ENCODE data around the gene ZFYVE28. TPM values are rescaled to one million over a fixed set of nuclear protein-coding genes. Genes with fewer than 3 reads are reported as not detected.

The ZFYVE28 gene
- total RNA-seq, 2 experiments from 2014 or later: 26.2 to 28.0 TPM

GRCh38 chr4:2402048-2402842 lies 16.2 kb downstream of the ZFYVE28 start:
- DNase-seq: peak in 8 of 14 experiments; percentile 18 to 58 (median 25)
- ATAC-seq (ENCODE audit: poor library complexity): peak; percentile 72
- POLR2A ChIA-PET: interaction anchor here (0.9 to 2.6 kb wide), 7 partner anchors 9 to 141 kb away, joined by 3 to 20 read pairs (median 3); partner anchors contain the start of genes CFAP99, MXD4 and ZFYVE28
- H3K36me3 ChIP-seq (ENCODE audit: insufficient read depth, low read length): no peaks in the 10 kb centered on the region
- H3K4me1 Mint-ChIP-seq (ENCODE audit: low read depth): peaks cover 43% of the 10 kb centered on the region
- intact Hi-C loops (cut with DNase I, micrococcal nuclease): no loop called here
- H3K4me3 Mint-ChIP-seq: peak overlapping the region; percentile 78
- H3K36me3 Mint-ChIP-seq (ENCODE audit: low read depth): no peaks in the 10 kb centered on the region
- H3K4me1 ChIP-seq (ENCODE audit: insufficient read depth, low read length): peaks cover 33% of the 10 kb centered on the region
- H3K4me3 ChIP-seq (ENCODE audit: low read length): peak overlapping the region; percentile 25
- H3K9me3 ChIP-seq (ENCODE audit: control insufficient read depth in 1 of 2, insufficient read depth in 1 of 2, low read length in 2 of 2): peaks cover 0 to 5% of the 10 kb centered on the region in 2 experiments
- TF ChIP-seq, protein P1, sequence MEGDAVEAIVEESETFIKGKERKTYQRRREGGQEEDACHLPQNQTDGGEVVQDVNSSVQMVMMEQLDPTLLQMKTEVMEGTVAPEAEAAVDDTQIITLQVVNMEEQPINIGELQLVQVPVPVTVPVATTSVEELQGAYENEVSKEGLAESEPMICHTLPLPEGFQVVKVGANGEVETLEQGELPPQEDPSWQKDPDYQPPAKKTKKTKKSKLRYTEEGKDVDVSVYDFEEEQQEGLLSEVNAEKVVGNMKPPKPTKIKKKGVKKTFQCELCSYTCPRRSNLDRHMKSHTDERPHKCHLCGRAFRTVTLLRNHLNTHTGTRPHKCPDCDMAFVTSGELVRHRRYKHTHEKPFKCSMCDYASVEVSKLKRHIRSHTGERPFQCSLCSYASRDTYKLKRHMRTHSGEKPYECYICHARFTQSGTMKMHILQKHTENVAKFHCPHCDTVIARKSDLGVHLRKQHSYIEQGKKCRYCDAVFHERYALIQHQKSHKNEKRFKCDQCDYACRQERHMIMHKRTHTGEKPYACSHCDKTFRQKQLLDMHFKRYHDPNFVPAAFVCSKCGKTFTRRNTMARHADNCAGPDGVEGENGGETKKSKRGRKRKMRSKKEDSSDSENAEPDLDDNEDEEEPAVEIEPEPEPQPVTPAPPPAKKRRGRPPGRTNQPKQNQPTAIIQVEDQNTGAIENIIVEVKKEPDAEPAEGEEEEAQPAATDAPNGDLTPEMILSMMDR (IDR thresholded peaks at IDR 0.05): no peak
- H3K9me3 Mint-ChIP-seq: no peaks in the 10 kb centered on the region
- H3K27ac Mint-ChIP-seq: no peak overlapping the region
- CTCF ChIA-PET: interaction anchor here (1.3 to 3.3 kb wide), 3 partner anchors 9 to 17 kb away, joined by 3 to 14 read pairs (median 6); partner anchors contain the start of gene CFAP99
- H3K27me3 Mint-ChIP-seq: no peaks in the 10 kb centered on the region
- H3K27me3 ChIP-seq (ENCODE audit: control insufficient read depth in 1 of 2, insufficient read depth in 2 of 2, low read length in 2 of 2): no peaks in the 10 kb centered on the region
- H3K27ac ChIP-seq (ENCODE audit: low read depth in 1 of 2, low read length in 2 of 2): no peak overlapping the region

GRCh38 chr4:2401610-2401983 lies 16.8 kb downstream of the ZFYVE28 start:
- DNase-seq (no peak), ATAC-seq (ENCODE audit: poor library complexity) (no peak)
- Histone ChIP-seq H3K4me3 (ENCODE audit: low read length) (peak overlapping the region; percentile 25), H3K27ac (ENCODE audit: low read depth in 1 of 2, low read length in 2 of 2) (no peak overlapping the region), H3K27me3 (ENCODE audit: control insufficient read depth in 1 of 2, insufficient read depth in 2 of 2, low read length in 2 of 2) (no peaks in the 10 kb centered on the region), H3K4me1 (ENCODE audit: insufficient read depth, low read length) (peaks cover 33% of the 10 kb centered on the region), H3K36me3 (ENCODE audit: insufficient read depth, low read length) (no peaks in the 10 kb centered on the region), H3K9me3 (ENCODE audit: control insufficient read depth in 1 of 2, insufficient read depth in 1 of 2, low read length in 2 of 2) (peaks cover 0 to 5% of the 10 kb centered on the region in 2 experiments)
- ChIA-PET POLR2A (interaction anchor here (0.9 to 2.6 kb wide), 4 partner anchors 11 to 141 kb away, joined by 3 to 20 read pairs (median 7); partner anchors contain the start of genes CFAP99, MXD4 and ZFYVE28), CTCF (interaction anchor here (3.3 kb wide), 1 partner anchor 11 kb away, joined by 14 read pairs; no protein-coding TSS in a partner anchor)
- H3K9me3 Mint-ChIP-seq: no peaks in the 10 kb centered on the region
- no peak overlapping the region for H3K27ac Mint-ChIP-seq
- H3K4me3 Mint-ChIP-seq: peak overlapping the region; percentile 78
- TF ChIP-seq, protein P1 (IDR thresholded peaks at IDR 0.05): no peak
- no peaks in the 10 kb centered on the region for H3K36me3 Mint-ChIP-seq (ENCODE audit: low read depth)
- intact Hi-C loops (cut with DNase I, micrococcal nuclease): no loop called here
- H3K27me3 Mint-ChIP-seq: no peaks in the 10 kb centered on the region
- peaks cover 37% of the 10 kb centered on the region for H3K4me1 Mint-ChIP-seq (ENCODE audit: low read depth)

DNA sequence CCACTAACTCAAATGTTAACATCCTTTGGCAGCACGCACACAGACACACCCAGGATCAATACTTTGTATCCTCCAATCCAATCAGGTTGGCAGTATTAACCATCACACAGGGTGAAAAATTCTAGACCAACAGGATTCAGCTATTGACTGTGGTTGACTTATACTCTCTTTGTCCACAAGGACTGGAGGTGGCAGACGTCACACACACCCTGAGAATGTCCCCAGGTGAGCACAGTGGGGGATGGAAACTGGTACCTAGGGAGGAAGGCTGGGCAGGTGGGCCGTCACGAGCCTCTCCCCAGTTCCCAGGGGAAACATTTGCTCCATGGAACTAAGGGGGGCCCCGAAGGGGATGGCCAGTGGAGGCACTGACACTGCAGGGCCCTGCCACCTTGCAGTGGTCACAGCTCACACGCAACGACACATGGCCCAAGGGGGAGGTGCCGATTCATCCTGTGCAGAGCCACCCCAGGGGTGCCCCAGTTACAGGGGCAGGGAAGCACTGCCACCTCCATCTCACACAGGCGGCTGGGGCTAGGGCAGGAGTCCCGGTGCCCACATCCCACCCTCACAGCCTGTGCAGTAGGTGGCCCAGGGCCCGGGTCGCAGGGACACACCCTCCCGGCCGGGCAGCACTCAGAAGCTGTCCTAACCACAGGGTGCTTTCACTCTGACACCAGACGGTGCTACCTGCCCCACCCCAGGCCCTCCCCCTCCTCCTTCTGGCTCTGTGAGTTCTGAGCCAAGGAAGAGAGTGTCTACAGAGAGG lies 17.4 kb downstream of the ZFYVE28 start:
- intact Hi-C loops (cut with DNase I, micrococcal nuclease): no loop called here
- Mint-ChIP-seq H3K4me1 (ENCODE audit: low read depth) (peaks cover 33% of the 10 kb centered on the region), H3K27ac (no peak overlapping the region), H3K9me3 (no peaks in the 10 kb centered on the region), H3K4me3 (peak overlapping the region; percentile 23), H3K36me3 (ENCODE audit: low read depth) (no peaks in the 10 kb centered on the region), H3K27me3 (no peaks in the 10 kb centered on the region)
- Histone ChIP-seq H3K4me1 (ENCODE audit: insufficient read depth, low read length) (peaks cover 33% of the 10 kb centered on the region), H3K36me3 (ENCODE audit: insufficient read depth, low read length) (no peaks in the 10 kb centered on the region), H3K27me3 (ENCODE audit: control insufficient read depth in 1 of 2, insufficient read depth in 2 of 2, low read length in 2 of 2) (no peaks in the 10 kb centered on the region), H3K27ac (ENCODE audit: low read depth in 1 of 2, low read length in 2 of 2) (no peak overlapping the region), H3K4me3 (ENCODE audit: low read length) (no peak overlapping the region), H3K9me3 (ENCODE audit: control insufficient read depth in 1 of 2, insufficient read depth in 1 of 2, low read length in 2 of 2) (peaks cover 0 to 5% of the 10 kb centered on the region in 2 experiments)
- TF ChIP-seq, protein P1 (IDR thresholded peaks at IDR 0.05): no peak
- ChIA-PET POLR2A (interaction anchor here (1.8 to 2.6 kb wide), 2 partner anchors 12 to 18 kb away, joined by 7 to 20 read pairs; partner anchors contain the start of genes CFAP99 and ZFYVE28), CTCF (interaction anchor here (1.5 kb wide), 1 partner anchor 18 kb away, joined by 6 read pairs; the partner anchor contains the start of gene CFAP99)
- no peak for DNase-seq
- no peak for ATAC-seq (ENCODE audit: poor library complexity)

All from CD4-positive, alpha-beta T cell (primary cell).